ENCODE data around the gene CFAP69.
A peak's percentile ranks its signal among the peaks of the same experiment; 100 is the strongest.
"Not testable (repeated sequence)": the region's sequence is repeated elsewhere in the genome, so short reads cannot be mapped to it uniquely, and the experiment has no call there.

The CFAP69 gene

DNA sequence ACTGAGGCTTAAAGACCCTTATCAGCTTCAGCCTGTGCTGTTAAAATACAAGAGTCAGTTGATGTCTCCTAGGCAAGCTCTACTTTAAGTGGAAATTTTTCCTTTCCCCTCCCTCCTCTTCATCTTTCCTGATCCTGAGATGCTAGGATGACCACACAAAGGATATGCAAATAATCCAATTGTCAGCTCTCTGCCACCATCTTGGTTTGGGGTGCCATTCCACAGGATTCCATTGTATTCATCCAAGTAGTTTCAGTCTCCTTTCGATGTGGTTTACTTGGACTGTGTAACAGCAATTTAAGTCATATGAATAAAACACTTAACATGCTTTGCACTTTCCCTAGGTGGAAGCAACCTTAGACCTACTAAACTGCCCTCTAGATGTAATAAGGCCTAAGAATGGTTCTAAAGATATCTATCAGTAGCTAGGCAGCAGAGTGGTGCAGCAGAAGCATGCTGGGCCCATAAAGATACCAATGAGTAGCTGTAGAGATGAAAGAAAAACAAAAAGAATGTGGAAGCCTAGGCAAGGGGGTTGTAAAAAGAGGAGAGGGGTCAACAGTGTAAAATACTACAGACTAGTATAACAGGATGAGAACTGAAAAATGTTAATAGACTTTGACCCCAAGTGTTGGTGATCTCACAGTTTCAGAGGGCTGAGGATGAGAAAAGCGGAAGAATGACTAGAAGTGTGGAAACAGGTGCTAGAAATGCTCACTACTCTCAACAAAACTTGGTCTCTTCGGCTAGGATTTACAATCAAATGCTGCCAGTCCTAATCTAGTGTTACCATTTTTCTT is 2.4 kb upstream of the CFAP69 start:
- no peak overlapping the region for H3K9ac ChIP-seq (ENCODE audit: low read depth, low read length)

GRCh38 chr7:90243556-90243955 is 1.4 kb upstream of the CFAP69 start:
- Histone ChIP-seq H3K36me3 (ENCODE audit: insufficient read depth, low read length) (no peaks in the 10 kb centered on the region), H3K4me1 (ENCODE audit: insufficient read depth, low read length) (no peaks in the 10 kb centered on the region), H3K9me3 (ENCODE audit: control insufficient read depth, insufficient read depth, low read length) (no peaks in the 10 kb centered on the region), H3K9ac (ENCODE audit: low read depth, low read length) (no peak overlapping the region)

More for the DNA sequence above, 2.4 kb upstream of the CFAP69 start:
- H3K36me3 ChIP-seq (ENCODE audit: insufficient read depth, low read length) = no peaks in the 10 kb centered on the region
- H3K4me1 ChIP-seq (ENCODE audit: insufficient read depth, low read length) = no peaks in the 10 kb centered on the region
- H3K9me3 ChIP-seq (ENCODE audit: control insufficient read depth, insufficient read depth, low read length) = no peaks in the 10 kb centered on the region

DNA sequence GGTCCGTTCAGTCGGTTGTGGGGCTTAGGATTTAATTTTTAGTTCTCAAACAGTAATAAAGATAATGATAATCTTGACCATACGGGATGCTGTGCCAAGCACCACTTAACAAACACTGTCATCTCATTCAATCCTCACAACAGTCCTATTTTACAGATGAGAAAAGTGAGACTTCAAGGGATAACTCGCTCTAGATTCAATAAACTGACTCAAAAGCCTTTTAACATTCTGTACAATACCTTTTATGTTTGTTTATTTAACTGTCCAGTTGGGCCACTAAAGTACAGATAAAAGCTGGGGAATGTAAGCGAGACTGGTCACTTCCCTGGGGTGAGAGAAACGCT is 437 bp upstream of the CFAP69 start:
- no peaks in the 10 kb centered on the region for H3K4me1 ChIP-seq (ENCODE audit: insufficient read depth, low read length)
- H3K9me3 ChIP-seq (ENCODE audit: control insufficient read depth, insufficient read depth, low read length) = no peaks in the 10 kb centered on the region
- no peaks in the 10 kb centered on the region for H3K36me3 ChIP-seq (ENCODE audit: insufficient read depth, low read length)
- peak overlapping the region; percentile 57 for H3K9ac ChIP-seq (ENCODE audit: low read depth, low read length)

DNA sequence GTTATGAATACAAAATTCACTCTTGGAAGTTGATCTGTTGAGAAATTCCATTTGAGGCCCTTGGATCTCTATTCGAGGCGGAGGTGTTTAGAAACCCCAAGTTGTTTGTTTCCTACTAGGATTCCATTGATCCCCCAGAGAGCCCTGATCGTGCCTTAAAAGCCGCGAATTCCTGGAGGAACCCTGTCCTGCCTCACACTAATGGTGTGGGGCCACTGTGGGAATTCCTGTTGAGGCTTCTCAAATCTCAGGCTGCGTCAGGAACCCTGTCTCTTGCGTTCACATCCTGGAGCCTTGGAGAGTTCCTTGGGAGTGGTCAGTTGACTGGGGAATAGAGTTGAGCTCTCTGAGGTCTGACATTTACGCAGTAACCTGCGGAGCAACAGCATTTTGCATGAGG is 1.2 kb downstream of the CFAP69 start:
- no peaks in the 10 kb centered on the region for H3K36me3 ChIP-seq (ENCODE audit: insufficient read depth, low read length)
- peak overlapping the region; percentile 57; the same call in 1 of the 2 replicates for H3K9ac ChIP-seq (ENCODE audit: low read depth, low read length)
- 0 out of 2 replicates have a peak, but pooled peaks cover 5% of the 10 kb centered on the region for H3K4me1 ChIP-seq (ENCODE audit: insufficient read depth, low read length)
- H3K9me3 ChIP-seq (ENCODE audit: control insufficient read depth, insufficient read depth, low read length) = no peaks in the 10 kb centered on the region

GRCh38 chr7:90248706-90249105 is 3.7 kb downstream of the CFAP69 start:
- Histone ChIP-seq H3K36me3 (ENCODE audit: insufficient read depth, low read length) (no peaks in the 10 kb centered on the region), H3K9ac (ENCODE audit: low read depth, low read length) (no peak overlapping the region), H3K9me3 (ENCODE audit: control insufficient read depth, insufficient read depth, low read length) (no peaks in the 10 kb centered on the region), H3K4me1 (ENCODE audit: insufficient read depth, low read length) (0 out of 2 replicates have a peak, but pooled peaks cover 6% of the 10 kb centered on the region)

GRCh38 chr7:90250601-90251303 is 5.8 kb downstream of the CFAP69 start:
- H3K9ac ChIP-seq (ENCODE audit: low read depth, low read length) = no peak overlapping the region
- peaks cover 2% of the 10 kb centered on the region; the same call in 1 of the 2 replicates for H3K9me3 ChIP-seq (ENCODE audit: control insufficient read depth, insufficient read depth, low read length)
- H3K36me3 ChIP-seq (ENCODE audit: insufficient read depth, low read length) = no peaks in the 10 kb centered on the region
- H3K4me1 ChIP-seq (ENCODE audit: insufficient read depth, low read length) = 0 out of 2 replicates have a peak, but pooled peaks cover 6% of the 10 kb centered on the region

DNA sequence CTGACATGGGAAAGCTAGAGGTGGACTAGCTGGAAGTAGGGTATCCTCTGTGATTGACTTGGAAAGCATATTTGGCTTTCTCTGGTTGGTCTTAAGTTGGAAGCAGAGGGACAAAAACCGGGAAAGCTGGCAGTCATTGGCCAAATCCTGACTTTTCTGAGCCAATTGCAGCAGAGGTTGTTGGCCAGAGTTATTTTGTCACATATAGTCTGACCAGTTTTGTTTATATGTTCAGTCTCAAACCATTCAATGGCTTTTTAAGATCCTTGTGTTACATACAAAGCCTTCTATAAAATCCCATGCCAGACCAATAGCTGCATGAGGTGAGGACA is 6.3 kb downstream of the CFAP69 start:
- Histone ChIP-seq H3K4me1 (ENCODE audit: insufficient read depth, low read length) (0 out of 2 replicates have a peak, but pooled peaks cover 6% of the 10 kb centered on the region), H3K9ac (ENCODE audit: low read depth, low read length) (no peak overlapping the region), H3K36me3 (ENCODE audit: insufficient read depth, low read length) (no peaks in the 10 kb centered on the region), H3K9me3 (ENCODE audit: control insufficient read depth, insufficient read depth, low read length) (peaks cover 2% of the 10 kb centered on the region; the same call in 1 of the 2 replicates)

- H3K9me3 ChIP-seq (ENCODE audit: control insufficient read depth, insufficient read depth, low read length); H3K4me1 ChIP-seq (ENCODE audit: insufficient read depth, low read length); H3K9ac ChIP-seq (ENCODE audit: low read depth, low read length); H3K36me3 ChIP-seq (ENCODE audit: insufficient read depth, low read length): not testable (repeated sequence)
Observed at GRCh38 chr7:90256011-90256410, 11.0 kb downstream of the CFAP69 start.

DNA sequence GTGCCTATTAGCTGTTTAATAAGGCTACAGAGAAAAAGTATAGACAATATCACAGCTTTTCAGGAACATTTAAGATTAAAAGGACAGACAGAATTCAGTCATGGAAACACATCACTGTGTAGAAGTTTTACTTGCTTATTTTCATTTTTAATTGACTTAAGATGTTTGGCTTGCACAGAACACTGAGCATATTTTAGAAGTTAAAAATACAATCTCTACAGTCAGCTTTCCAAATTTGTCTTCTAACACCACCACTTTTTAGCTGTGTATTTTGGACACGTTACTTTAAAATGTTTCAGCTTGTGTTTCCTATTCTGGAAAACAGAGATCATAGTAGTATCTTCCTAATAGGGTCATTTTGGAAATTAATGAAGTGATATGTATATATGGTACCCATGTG is 11.8 kb downstream of the CFAP69 start:
- H3K9ac ChIP-seq (ENCODE audit: low read depth, low read length) = no peak overlapping the region
- H3K36me3 ChIP-seq (ENCODE audit: insufficient read depth, low read length) = no peaks in the 10 kb centered on the region
- H3K4me1 ChIP-seq (ENCODE audit: insufficient read depth, low read length) = no peaks in the 10 kb centered on the region
- H3K9me3 ChIP-seq (ENCODE audit: control insufficient read depth, insufficient read depth, low read length) = peaks cover 2% of the 10 kb centered on the region; the same call in 1 of the 2 replicates

GRCh38 chr7:90261441-90261840 is 16.5 kb downstream of the CFAP69 start:
- no peaks in the 10 kb centered on the region for H3K9me3 ChIP-seq (ENCODE audit: control insufficient read depth, insufficient read depth, low read length)
- no peak overlapping the region for H3K9ac ChIP-seq (ENCODE audit: low read depth, low read length)
- H3K4me1 ChIP-seq (ENCODE audit: insufficient read depth, low read length) = no peaks in the 10 kb centered on the region
- no peaks in the 10 kb centered on the region for H3K36me3 ChIP-seq (ENCODE audit: insufficient read depth, low read length)

DNA sequence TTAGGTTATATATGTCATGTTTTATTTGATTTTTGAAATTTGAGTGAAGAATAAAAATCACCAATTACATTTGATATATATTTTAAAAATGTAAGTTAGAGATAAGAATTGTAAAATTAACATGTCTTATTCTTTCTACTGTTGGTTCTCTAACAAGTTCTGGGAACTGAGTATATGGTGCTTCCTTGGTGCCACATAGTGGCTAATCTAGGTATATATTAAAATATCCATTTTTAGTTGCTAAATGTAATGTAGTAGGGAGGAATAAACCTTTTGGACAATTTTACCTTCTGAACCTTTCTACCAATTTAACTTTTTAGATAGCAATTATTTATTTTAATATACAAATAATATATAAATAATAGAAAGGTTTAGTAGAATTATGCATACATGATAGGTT is 17.5 kb downstream of the CFAP69 start:
- Histone ChIP-seq H3K4me1 (ENCODE audit: insufficient read depth, low read length) (no peaks in the 10 kb centered on the region), H3K36me3 (ENCODE audit: insufficient read depth, low read length) (no peaks in the 10 kb centered on the region), H3K9ac (ENCODE audit: low read depth, low read length) (no peak overlapping the region), H3K9me3 (ENCODE audit: control insufficient read depth, insufficient read depth, low read length) (no peaks in the 10 kb centered on the region)

DNA sequence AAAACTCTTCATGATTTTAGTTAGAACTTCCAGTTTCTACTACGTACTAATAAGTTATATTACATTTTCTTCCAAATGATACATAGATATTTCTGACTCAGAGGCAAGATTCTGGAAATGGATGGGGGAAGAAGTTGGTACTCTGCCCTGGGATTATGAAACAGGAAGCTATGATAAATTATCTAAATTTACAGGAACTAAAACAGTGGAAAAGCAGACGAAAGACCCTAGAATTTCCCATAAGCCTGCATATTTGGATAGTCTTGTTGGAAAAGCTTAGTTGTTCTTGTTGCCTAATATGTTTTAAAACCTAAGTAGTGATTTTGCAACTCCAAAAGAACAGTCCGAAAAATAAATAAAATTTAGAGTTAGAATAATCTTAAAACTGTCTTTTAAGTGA is 21.8 kb downstream of the CFAP69 start:
- Histone ChIP-seq H3K9me3 (ENCODE audit: control insufficient read depth, insufficient read depth, low read length) (no peaks in the 10 kb centered on the region), H3K4me1 (ENCODE audit: insufficient read depth, low read length) (no peaks in the 10 kb centered on the region), H3K36me3 (ENCODE audit: insufficient read depth, low read length) (no peaks in the 10 kb centered on the region), H3K9ac (ENCODE audit: low read depth, low read length) (no peak overlapping the region)

GRCh38 chr7:90267263-90267858 is 22.4 kb downstream of the CFAP69 start:
- Histone ChIP-seq H3K4me1 (ENCODE audit: insufficient read depth, low read length) (no peaks in the 10 kb centered on the region), H3K36me3 (ENCODE audit: insufficient read depth, low read length) (no peaks in the 10 kb centered on the region), H3K9me3 (ENCODE audit: control insufficient read depth, insufficient read depth, low read length) (no peaks in the 10 kb centered on the region), H3K9ac (ENCODE audit: low read depth, low read length) (no peak overlapping the region)

- H3K4me1 ChIP-seq (ENCODE audit: insufficient read depth, low read length) = no peaks in the 10 kb centered on the region
- no peaks in the 10 kb centered on the region for H3K9me3 ChIP-seq (ENCODE audit: control insufficient read depth, insufficient read depth, low read length)
- H3K9ac ChIP-seq (ENCODE audit: low read depth, low read length) = no peak overlapping the region
- no peaks in the 10 kb centered on the region for H3K36me3 ChIP-seq (ENCODE audit: insufficient read depth, low read length)
Observed at GRCh38 chr7:90269163-90269562, 24.2 kb downstream of the CFAP69 start.

Data from ES-I3 (cell line).